Mesothelial cell of epicardium (in vitro differentiated cells): ENCODE results near the gene GTPBP2. TPM values are rescaled to one million over a fixed set of nuclear protein-coding genes. Genes with fewer than 3 reads are reported as not detected.

ENCODE experiments used
- DNase-seq, 2 experiments: peaks; one replicate each; pipeline ENCODE4 v3.0.0; 2021; ENCODE audit warnings: low spot score in 2 of 2; ENCODE audit not compliant: unreplicated experiment in 2 of 2
- H3K27ac Mint-ChIP-seq: 2 replicates; pipeline ENCODE4 v1.8.0; 2021; ENCODE audit warnings: mixed read lengths
- H3K27me3 Mint-ChIP-seq: 2 replicates; pipeline ENCODE4 v1.8.0; 2021; ENCODE audit warnings: low read depth, mixed read lengths
- H3K36me3 Mint-ChIP-seq: 2 replicates; pipeline ENCODE4 v1.8.0; 2021; ENCODE audit warnings: mixed read lengths
- H3K4me1 Mint-ChIP-seq: 2 replicates; pipeline ENCODE4 v1.8.0; 2021; ENCODE audit warnings: mixed read lengths
- H3K4me3 Mint-ChIP-seq: 2 replicates; pipeline ENCODE4 v1.8.0; 2021; ENCODE audit warnings: mild to moderate bottlenecking, moderate library complexity, mixed read lengths
- H3K9me3 Mint-ChIP-seq: 2 replicates; pipeline ENCODE4 v1.8.0; 2021; ENCODE audit warnings: mixed read lengths
- total RNA-seq: library from RNA; stranded (reverse); gene quantifications from 3 replicates; pipeline ENCODE4 v1.2.1, GENCODE V29; 2021
- TF ChIP-seq, protein P1 (sequence below): fragments of 200-600 bp; sonication (generic); IDR thresholded peaks from one replicate; pipeline ENCODE4 v1.5.0; 2021; ENCODE audit warnings: antibody characterized with exemption; ENCODE audit not compliant: unreplicated experiment

Gene GTPBP2, protein sequence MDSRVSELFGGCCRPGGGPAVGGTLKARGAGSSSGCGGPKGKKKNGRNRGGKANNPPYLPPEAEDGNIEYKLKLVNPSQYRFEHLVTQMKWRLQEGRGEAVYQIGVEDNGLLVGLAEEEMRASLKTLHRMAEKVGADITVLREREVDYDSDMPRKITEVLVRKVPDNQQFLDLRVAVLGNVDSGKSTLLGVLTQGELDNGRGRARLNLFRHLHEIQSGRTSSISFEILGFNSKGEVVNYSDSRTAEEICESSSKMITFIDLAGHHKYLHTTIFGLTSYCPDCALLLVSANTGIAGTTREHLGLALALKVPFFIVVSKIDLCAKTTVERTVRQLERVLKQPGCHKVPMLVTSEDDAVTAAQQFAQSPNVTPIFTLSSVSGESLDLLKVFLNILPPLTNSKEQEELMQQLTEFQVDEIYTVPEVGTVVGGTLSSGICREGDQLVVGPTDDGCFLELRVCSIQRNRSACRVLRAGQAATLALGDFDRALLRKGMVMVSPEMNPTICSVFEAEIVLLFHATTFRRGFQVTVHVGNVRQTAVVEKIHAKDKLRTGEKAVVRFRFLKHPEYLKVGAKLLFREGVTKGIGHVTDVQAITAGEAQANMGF
- 76.5 to 78.0 TPM (median 77.6 TPM) in 3 replicates for total RNA-seq

DNA sequence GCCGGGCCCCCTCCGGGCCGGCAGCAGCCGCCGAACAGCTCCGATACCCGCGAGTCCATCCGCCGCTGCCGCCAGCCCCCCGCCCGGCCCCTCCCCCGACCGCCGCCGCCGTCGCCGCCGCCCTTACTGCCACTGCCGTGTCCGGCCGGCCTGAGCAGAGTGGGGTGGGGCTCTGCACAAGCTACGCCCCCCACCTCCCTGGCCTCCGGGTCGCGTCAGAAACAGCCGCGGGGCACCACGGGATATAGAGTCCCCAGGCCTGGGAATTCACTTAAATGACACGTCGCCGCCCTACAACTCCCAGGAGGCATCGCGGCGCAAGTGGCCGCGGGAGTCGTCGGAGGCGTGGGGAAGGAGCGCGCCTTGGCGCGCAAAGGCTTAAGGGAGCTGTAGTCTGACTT lies at the start of gene GTPBP2:
GTPBP2 (minus strand) TSS at position 161 of the 401 bp plus-strand sequence; CDS start at position 59, 102 bp downstream.
- Mint-ChIP-seq H3K36me3 (peaks cover 16% of the 10 kb centered on the region), H3K27ac (peak within 1 kb of the TSS; percentile 99), H3K4me1 (peaks cover 24% of the 10 kb centered on the region), H3K27me3 (no peaks in the 10 kb centered on the region), H3K9me3 (no peaks in the 10 kb centered on the region), H3K4me3 (peak within 1 kb of the TSS; percentile 91)
- DNase-seq, result peak; percentile 93 to 96
- TF ChIP-seq, protein P1, sequence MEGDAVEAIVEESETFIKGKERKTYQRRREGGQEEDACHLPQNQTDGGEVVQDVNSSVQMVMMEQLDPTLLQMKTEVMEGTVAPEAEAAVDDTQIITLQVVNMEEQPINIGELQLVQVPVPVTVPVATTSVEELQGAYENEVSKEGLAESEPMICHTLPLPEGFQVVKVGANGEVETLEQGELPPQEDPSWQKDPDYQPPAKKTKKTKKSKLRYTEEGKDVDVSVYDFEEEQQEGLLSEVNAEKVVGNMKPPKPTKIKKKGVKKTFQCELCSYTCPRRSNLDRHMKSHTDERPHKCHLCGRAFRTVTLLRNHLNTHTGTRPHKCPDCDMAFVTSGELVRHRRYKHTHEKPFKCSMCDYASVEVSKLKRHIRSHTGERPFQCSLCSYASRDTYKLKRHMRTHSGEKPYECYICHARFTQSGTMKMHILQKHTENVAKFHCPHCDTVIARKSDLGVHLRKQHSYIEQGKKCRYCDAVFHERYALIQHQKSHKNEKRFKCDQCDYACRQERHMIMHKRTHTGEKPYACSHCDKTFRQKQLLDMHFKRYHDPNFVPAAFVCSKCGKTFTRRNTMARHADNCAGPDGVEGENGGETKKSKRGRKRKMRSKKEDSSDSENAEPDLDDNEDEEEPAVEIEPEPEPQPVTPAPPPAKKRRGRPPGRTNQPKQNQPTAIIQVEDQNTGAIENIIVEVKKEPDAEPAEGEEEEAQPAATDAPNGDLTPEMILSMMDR, result no peak

DNA sequence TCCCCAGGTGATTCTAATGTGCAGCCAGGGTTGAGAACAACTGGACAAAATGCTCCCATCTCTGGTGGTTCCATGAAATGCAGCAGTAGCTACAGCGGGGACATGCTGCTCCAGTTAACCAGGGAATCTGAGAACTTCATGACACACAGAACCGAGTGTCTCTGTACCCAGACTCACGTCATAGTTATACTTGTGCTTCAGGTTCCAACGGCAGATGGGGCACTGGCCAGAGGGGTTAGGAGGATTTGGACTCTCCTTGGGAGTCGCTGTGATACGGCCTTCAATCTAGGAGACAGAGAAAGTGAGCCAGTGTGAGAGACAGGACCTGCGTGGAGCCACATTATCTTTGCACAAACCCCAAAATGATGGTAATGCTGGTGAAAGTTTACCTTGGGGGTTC lies 49.3 kb upstream of the GTPBP2 start:
- Mint-ChIP-seq H3K36me3 (peaks cover 29% of the 10 kb centered on the region), H3K9me3 (no peaks in the 10 kb centered on the region), H3K27me3 (no peaks in the 10 kb centered on the region), H3K4me1 (peaks cover 46% of the 10 kb centered on the region), H3K4me3 (no peak overlapping the region), H3K27ac (no peak overlapping the region)
- TF ChIP-seq, protein P1, result no peak
- DNase-seq, result no peak

DNA sequence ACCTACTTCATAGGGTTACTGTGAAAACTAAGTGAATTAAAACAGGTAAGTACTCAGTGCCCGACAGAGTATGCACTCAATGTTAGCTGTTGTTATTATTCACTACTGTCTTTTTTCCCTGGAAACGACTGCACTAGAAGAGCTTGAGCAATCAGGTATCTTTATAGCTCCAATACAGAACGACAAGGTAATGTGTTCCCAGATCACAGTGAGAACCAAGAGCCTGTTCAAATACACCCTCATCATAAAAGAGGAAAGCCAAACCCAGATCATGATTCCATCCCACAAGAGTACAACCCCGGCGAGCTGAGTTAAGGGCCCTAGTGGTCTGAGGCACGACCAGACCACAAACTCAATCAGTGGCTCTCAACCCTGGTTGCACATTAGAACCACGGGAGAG lies 48.7 kb upstream of the GTPBP2 start:
- Mint-ChIP-seq H3K4me1 (peaks cover 46% of the 10 kb centered on the region), H3K4me3 (no peak overlapping the region), H3K9me3 (no peaks in the 10 kb centered on the region), H3K27ac (no peak overlapping the region), H3K36me3 (peaks cover 29% of the 10 kb centered on the region), H3K27me3 (no peaks in the 10 kb centered on the region)
- TF ChIP-seq, protein P1, result no peak
- DNase-seq, result no peak

DNA sequence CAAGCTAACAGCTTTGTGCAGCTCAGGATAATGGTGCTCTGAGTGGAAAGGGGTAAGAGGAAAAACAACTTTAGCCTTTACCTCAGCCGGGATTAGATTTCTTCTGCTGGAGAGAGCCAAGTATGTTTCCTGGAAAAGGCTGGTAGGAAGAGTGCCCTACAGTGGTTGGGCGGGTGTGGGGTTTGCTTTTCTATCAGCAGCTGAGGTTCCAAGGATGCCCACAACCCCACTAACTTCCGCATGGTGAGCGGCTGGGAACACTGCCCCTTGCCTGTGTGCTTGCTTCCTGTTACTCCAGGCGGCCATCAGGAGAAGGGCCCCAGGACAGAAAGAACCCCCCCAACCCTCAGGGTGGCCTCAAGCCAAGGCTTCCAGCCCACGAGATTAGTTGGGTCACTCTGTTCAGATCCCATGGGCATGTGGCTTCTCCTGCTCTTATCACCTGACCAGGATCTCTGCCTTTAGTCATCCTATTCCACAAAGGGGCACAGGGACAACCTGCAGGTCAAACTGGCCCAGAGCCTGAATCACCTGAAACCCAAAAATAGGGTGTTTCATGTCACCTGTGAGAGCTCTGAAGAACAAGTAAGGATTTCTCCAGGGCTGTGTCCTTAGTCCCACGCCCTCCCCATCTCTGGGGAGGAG lies 48.0 kb upstream of the GTPBP2 start:
- no peak overlapping the region for H3K4me3 Mint-ChIP-seq
- H3K27me3 Mint-ChIP-seq, result no peaks in the 10 kb centered on the region
- peaks cover 29% of the 10 kb centered on the region for H3K36me3 Mint-ChIP-seq
- TF ChIP-seq, protein P1, result no peak
- H3K4me1 Mint-ChIP-seq, result peaks cover 47% of the 10 kb centered on the region
- H3K9me3 Mint-ChIP-seq, result no peaks in the 10 kb centered on the region
- DNase-seq, result no peak
- H3K27ac Mint-ChIP-seq, result no peak overlapping the region

DNA sequence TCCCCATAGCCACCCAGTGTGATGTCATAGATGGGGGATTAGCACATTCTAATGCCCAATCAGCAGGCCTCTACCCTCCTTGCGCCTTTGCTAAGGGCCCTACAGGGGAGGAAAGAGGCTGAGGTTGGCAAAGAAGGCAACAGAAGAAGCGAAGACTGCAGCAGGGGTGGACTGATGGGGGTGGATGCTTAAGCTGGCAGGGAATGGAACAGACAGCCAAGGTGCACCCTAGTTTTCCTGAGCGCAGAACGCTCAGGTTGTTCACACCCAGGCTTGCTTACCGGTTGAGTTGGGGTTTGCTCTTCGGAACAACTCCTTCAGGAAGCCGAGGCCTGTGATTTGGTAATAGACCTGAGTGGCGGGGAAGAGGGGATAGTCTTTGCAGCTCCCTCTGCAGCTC lies 45.9 kb upstream of the GTPBP2 start:
- peak overlapping the region; percentile 61 for H3K27ac Mint-ChIP-seq
- H3K9me3 Mint-ChIP-seq, result no peaks in the 10 kb centered on the region
- TF ChIP-seq, protein P1, result no peak
- no peak overlapping the region for H3K4me3 Mint-ChIP-seq
- DNase-seq, result no peak
- no peaks in the 10 kb centered on the region for H3K27me3 Mint-ChIP-seq
- H3K4me1 Mint-ChIP-seq, result peaks cover 44% of the 10 kb centered on the region
- peaks cover 29% of the 10 kb centered on the region for H3K36me3 Mint-ChIP-seq
